Loucy (cell line): ENCODE results near the gene MYO5B.

Experiments
- H2AFZ ChIP-seq: fragments of 200-600 bp; sonication (generic); 2 replicates; pipeline ENCODE4 v1.6.0; 2016; ENCODE audit warnings: antibody characterized with exemption, mild to moderate bottlenecking, low read length, moderate library complexity
- H3F3A ChIP-seq: fragments of 200-600 bp; 2 replicates; pipeline ENCODE4 v1.6.0; 2016; ENCODE audit warnings: antibody characterized with exemption, low read depth, mild to moderate bottlenecking
- H3K27me3 ChIP-seq: fragments of 200-600 bp; sonication (generic); 2 replicates; pipeline ENCODE4 v1.6.1; 2014; ENCODE audit warnings: low read length, mild to moderate bottlenecking; ENCODE audit not compliant: insufficient read depth, poor library complexity, severe bottlenecking
- H3K36me3 ChIP-seq: fragments of 200-600 bp; sonication (generic); 2 replicates; pipeline ENCODE4 v1.6.1; 2016; ENCODE audit warnings: low read length; ENCODE audit not compliant: insufficient read depth
- H3K4me1 ChIP-seq: fragments of 200-600 bp; sonication (generic); 2 replicates; pipeline ENCODE4 v1.5.1; 2014; ENCODE audit warnings: low read length, mild to moderate bottlenecking; ENCODE audit not compliant: insufficient read depth, poor library complexity, severe bottlenecking
- H3K4me2 ChIP-seq: fragments of 200-600 bp; sonication (generic); 2 replicates; pipeline ENCODE4 v1.6.0; 2014; ENCODE audit warnings: antibody characterized with exemption, low read length, low read depth, mild to moderate bottlenecking; ENCODE audit not compliant: poor library complexity, severe bottlenecking
- H3K4me3 ChIP-seq: fragments of 200-600 bp; sonication (generic); 2 replicates; pipeline ENCODE4 v1.5.1; 2014; ENCODE audit warnings: low read length, mild to moderate bottlenecking, mixed read lengths; ENCODE audit not compliant: poor library complexity, severe bottlenecking
- H3K79me2 ChIP-seq: fragments of 200-600 bp; sonication (generic); 2 replicates; pipeline ENCODE4 v1.6.1; 2014; ENCODE audit warnings: low read length; ENCODE audit not compliant: insufficient read depth
- H3K9ac ChIP-seq: fragments of 200-600 bp; sonication (generic); 2 replicates; pipeline ENCODE4 v1.6.0; 2014; ENCODE audit warnings: mild to moderate bottlenecking, low read depth, low read length, moderate library complexity; ENCODE audit not compliant: poor library complexity, severe bottlenecking
- H3K9me2 ChIP-seq: fragments of 200-600 bp; sonication (generic); replicated peaks from 2 replicates; pipeline ENCODE4 v1.6.1; 2016; ENCODE audit warnings: low read depth, low read length, mixed read lengths
- H3K9me3 ChIP-seq: fragments of 200-600 bp; sonication (generic); 2 replicates; pipeline ENCODE4 v1.6.1; 2014; ENCODE audit warnings: mild to moderate bottlenecking, antibody characterized with exemption, low read length, low read depth; ENCODE audit not compliant: insufficient read depth
- H4K20me1 ChIP-seq: fragments of 200-600 bp; sonication (generic); 2 replicates; pipeline ENCODE4 v1.6.0; 2014; ENCODE audit warnings: antibody characterized with exemption, low read length, mild to moderate bottlenecking; ENCODE audit not compliant: insufficient read depth, poor library complexity, severe bottlenecking
- EZH2phosphoT487 ChIP-seq: fragments of 200-600 bp; IDR thresholded peaks from 2 replicates; pipeline ENCODE4 v1.6.1; 2018; ENCODE audit warnings: antibody characterized with exemption, mild to moderate bottlenecking, moderate library complexity, borderline replicate concordance
- TF ChIP-seq, protein P1 (sequence below): fragments of 200-600 bp; sonication (generic); conservative IDR thresholded peaks from 2 replicates; pipeline ENCODE4 v1.5.1; 2014; ENCODE audit warnings: mild to moderate bottlenecking, antibody characterized with exemption, low read length

The MYO5B gene

DNA sequence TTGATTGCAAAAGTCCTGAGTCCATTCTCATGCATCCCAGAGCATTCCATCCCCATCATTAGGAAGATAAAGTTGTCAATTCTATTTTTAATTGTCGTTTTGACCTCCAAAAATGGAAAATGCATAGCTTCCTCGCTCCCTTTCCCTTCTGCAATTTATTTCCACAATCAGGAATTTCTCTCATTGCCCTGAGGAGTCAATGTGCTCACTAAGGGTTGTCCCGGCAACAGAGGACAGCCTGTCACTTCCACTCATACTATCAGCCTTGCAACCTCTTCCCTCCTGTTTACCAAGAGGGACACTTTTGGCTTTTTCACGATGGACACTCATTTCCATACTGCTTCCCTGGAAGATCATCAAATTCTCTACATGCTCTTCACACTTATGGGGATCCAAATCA is 164.8 kb downstream of the MYO5B start:
- no peak overlapping the region for H3K9ac ChIP-seq
- no peak overlapping the region for H3K4me2 ChIP-seq
- H3F3A ChIP-seq = no peaks in the 10 kb centered on the region
- H3K4me3 ChIP-seq = no peak overlapping the region
- H4K20me1 ChIP-seq = no peaks in the 10 kb centered on the region
- no peaks in the 10 kb centered on the region for H3K4me1 ChIP-seq
- no peak overlapping the region for H2AFZ ChIP-seq
- H3K9me3 ChIP-seq = no peaks in the 10 kb centered on the region
- H3K79me2 ChIP-seq = no peaks in the 10 kb centered on the region
- TF ChIP-seq, protein P1, sequence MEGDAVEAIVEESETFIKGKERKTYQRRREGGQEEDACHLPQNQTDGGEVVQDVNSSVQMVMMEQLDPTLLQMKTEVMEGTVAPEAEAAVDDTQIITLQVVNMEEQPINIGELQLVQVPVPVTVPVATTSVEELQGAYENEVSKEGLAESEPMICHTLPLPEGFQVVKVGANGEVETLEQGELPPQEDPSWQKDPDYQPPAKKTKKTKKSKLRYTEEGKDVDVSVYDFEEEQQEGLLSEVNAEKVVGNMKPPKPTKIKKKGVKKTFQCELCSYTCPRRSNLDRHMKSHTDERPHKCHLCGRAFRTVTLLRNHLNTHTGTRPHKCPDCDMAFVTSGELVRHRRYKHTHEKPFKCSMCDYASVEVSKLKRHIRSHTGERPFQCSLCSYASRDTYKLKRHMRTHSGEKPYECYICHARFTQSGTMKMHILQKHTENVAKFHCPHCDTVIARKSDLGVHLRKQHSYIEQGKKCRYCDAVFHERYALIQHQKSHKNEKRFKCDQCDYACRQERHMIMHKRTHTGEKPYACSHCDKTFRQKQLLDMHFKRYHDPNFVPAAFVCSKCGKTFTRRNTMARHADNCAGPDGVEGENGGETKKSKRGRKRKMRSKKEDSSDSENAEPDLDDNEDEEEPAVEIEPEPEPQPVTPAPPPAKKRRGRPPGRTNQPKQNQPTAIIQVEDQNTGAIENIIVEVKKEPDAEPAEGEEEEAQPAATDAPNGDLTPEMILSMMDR = no peak
- no peak for TF ChIP-seq EZH2phosphoT487
- no peaks in the 10 kb centered on the region for H3K36me3 ChIP-seq
- no peaks in the 10 kb centered on the region for H3K27me3 ChIP-seq
- no peaks in the 10 kb centered on the region for H3K9me2 ChIP-seq

- Histone ChIP-seq H3K4me2 (no peak overlapping the region), H3K27me3 (no peaks in the 10 kb centered on the region), H3F3A (no peaks in the 10 kb centered on the region), H3K4me1 (no peaks in the 10 kb centered on the region), H3K36me3 (no peaks in the 10 kb centered on the region), H3K79me2 (no peaks in the 10 kb centered on the region), H3K4me3 (no peak overlapping the region), H3K9me2 (no peaks in the 10 kb centered on the region), H3K9me3 (no peaks in the 10 kb centered on the region), H2AFZ (no peak overlapping the region), H4K20me1 (no peaks in the 10 kb centered on the region), H3K9ac (no peak overlapping the region)
- TF ChIP-seq EZH2phosphoT487 = no peak
- TF ChIP-seq, protein P1 = no peak
These were observed 167.0 kb downstream of the MYO5B start for GRCh38 chr18:50027996-50028395.

- Histone ChIP-seq H3K9me2 (no peaks in the 10 kb centered on the region), H3K4me2 (no peak overlapping the region), H3K36me3 (no peaks in the 10 kb centered on the region), H3K4me3 (no peak overlapping the region), H3K27me3 (no peaks in the 10 kb centered on the region), H3K9me3 (no peaks in the 10 kb centered on the region), H4K20me1 (no peaks in the 10 kb centered on the region), H3K9ac (no peak overlapping the region), H2AFZ (no peak overlapping the region), H3K79me2 (no peaks in the 10 kb centered on the region), H3F3A (no peaks in the 10 kb centered on the region), H3K4me1 (no peaks in the 10 kb centered on the region)
- TF ChIP-seq, protein P1 = no peak
- no peak for TF ChIP-seq EZH2phosphoT487
These were observed 170.5 kb downstream of the MYO5B start for GRCh38 chr18:50024466-50024865.
